GM19395 (cell line): ENCODE measurements around the gene CDKN2C.

Source experiments
- ATAC-seq: cut with Tn5 transposase; IDR thresholded peaks from one replicate; pipeline ENCODE4 v1.9.1; 2021; ENCODE audit warnings: mild to moderate bottlenecking, moderate library complexity; ENCODE audit not compliant: unreplicated experiment

Gene CDKN2C

GRCh38 chr1:51014878-51015277 lies 44.8 kb downstream of the CDKN2C start:
- ATAC-seq = no peak

- no peak for ATAC-seq
Observed at GRCh38 chr1:51019811-51020210, 49.8 kb downstream of the CDKN2C start.
